Astrocyte of the cerebellum (primary cell): ENCODE results near the gene RGS16.
"Not testable (repeated sequence)": the region's sequence is repeated elsewhere in the genome, so short reads cannot be mapped to it uniquely, and the experiment has no call there.

Experiments
- DNase-seq: peaks from one replicate; pipeline ENCODE4 v3.0.0-alpha.2; 2011; ENCODE audit warnings: low read depth
- H3K4me3 ChIP-seq: 2 replicates; pipeline ENCODE4 v1.5.1; 2011; ENCODE audit warnings: mild to moderate bottlenecking, low read depth, low read length, moderate library complexity
- in situ Hi-C: cut with HindIII; loops from 2 replicates; pipeline ENCODE4 v1.10.0; 2017; ENCODE audit warnings: low sequenced_read_pairs
- TF ChIP-seq, protein P1 (sequence below): IDR thresholded peaks from 2 replicates; pipeline ENCODE4 v1.5.1; 2012; ENCODE audit warnings: low read length, low read depth, moderate library complexity, mild to moderate bottlenecking; ENCODE audit errors: missing control alignments

The RGS16 gene

DNA sequence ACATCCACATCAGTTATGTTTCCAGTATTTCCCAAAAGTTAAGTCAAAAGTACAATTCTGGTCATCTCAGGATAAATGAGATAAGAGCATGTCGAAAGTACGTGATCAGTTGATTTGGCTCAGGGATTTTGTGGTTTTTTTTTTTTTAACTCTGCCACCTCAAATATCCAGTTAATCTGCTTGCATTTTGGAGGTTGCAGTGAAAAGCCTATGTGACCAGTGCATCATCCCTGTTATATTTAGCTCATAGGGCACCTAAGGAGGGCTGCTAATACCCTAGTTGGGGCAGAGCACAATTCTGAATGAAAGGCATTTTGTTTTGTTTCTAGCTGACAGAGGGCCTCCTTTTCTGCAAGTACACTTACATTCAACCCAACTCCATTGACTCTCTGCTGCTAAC is 31.7 kb upstream of the RGS16 start:
- in situ Hi-C loops: no loop called here
- TF ChIP-seq, protein P1, sequence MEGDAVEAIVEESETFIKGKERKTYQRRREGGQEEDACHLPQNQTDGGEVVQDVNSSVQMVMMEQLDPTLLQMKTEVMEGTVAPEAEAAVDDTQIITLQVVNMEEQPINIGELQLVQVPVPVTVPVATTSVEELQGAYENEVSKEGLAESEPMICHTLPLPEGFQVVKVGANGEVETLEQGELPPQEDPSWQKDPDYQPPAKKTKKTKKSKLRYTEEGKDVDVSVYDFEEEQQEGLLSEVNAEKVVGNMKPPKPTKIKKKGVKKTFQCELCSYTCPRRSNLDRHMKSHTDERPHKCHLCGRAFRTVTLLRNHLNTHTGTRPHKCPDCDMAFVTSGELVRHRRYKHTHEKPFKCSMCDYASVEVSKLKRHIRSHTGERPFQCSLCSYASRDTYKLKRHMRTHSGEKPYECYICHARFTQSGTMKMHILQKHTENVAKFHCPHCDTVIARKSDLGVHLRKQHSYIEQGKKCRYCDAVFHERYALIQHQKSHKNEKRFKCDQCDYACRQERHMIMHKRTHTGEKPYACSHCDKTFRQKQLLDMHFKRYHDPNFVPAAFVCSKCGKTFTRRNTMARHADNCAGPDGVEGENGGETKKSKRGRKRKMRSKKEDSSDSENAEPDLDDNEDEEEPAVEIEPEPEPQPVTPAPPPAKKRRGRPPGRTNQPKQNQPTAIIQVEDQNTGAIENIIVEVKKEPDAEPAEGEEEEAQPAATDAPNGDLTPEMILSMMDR: no peak
- no peak for DNase-seq
- no peak overlapping the region for H3K4me3 ChIP-seq

DNA sequence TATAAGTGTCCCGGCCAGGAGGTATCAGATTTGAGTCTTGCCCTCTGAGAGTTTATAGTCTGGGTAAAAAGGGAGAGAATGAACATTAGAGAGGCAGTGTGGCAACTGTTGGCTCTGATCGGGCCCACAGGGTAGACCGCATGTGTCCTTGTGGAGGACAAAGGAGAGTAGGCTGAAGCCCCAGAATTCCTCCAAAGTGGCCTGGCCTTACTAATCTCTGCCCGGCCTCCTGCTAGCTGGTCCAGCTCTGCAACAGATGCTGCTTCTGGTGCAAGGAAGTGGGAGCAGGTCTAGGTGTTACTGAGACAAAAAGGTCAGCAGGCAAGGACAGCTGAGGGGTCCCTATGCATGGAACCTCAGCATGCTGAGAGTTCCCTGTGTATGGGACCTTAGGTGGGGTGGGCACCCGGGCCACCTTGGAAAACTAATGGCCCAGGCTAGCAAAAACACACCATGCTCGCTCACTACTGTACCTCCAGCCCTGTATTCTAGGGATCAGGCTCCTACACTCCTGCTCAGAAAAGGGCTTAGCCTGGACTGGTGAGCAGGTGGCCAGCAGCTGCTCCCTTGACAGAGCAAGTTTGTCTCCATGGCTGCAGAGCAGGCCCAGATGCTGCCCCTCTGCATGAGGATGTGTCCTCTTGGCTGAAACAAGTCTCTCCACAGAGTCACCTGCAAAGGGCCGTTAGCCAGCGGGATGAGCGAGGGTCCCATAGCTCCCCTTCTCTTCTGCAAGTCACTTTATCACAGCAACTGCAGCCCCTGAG is 30.3 kb upstream of the RGS16 start:
- in situ Hi-C loops: no loop called here
- no peak for DNase-seq
- TF ChIP-seq, protein P1: no peak
- no peak overlapping the region for H3K4me3 ChIP-seq

DNA sequence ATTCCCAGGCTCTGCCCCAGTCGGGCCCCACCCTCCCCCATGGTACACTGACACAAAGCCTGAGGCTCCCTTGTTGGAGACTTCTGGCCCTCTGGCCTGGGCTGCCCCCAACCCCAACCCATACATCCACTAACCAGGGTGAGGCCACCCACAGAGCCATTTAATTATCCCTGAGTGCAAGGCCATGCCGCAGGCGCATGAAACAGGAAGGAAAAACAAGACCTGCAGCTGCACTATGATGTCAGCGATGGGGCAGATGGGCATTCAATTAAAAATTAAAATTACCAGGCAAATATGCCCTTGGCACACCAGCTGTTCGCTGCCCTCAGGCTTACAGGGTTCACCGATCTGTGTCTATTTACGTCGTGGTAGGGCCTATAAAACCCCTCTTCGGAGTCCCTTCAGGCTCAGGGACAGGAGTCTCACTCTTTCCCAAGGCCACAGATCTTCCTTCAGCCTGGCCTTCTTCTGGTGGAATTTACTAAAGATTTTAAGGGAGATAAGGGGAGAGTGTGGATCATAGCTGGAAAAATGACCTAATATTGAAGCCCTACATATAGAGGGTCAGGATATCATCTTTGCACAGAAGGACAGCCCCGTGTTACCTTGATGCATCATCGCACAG is 29.6 kb upstream of the RGS16 start:
- DNase-seq: no peak
- TF ChIP-seq, protein P1: no peak

DNA sequence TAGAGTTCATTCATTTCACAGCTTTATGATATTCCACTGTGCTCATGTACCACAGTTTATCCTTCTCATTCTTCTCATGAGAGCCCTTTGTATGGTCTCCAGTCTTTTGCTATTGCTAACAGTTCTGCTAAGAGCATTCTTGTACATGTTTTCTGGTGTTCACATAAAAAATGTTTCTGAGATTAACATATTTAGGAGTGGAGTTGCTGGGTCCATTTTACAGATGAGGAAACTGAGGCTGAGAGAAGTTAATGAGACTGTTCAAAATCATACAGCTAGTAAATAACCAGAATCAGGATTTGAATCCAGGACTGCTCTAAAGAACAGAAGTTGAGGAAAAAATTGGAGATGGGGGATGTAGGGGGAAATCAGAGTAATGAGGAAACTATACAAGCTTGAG is 28.8 kb upstream of the RGS16 start:
- in situ Hi-C loops: no loop called here
- H3K4me3 ChIP-seq: no peak overlapping the region
- TF ChIP-seq, protein P1: no peak
- DNase-seq: no peak

More for the DNA sequence above, 29.6 kb upstream of the RGS16 start:
- H3K4me3 ChIP-seq: no peak overlapping the region
- in situ Hi-C loops: no loop called here

DNA sequence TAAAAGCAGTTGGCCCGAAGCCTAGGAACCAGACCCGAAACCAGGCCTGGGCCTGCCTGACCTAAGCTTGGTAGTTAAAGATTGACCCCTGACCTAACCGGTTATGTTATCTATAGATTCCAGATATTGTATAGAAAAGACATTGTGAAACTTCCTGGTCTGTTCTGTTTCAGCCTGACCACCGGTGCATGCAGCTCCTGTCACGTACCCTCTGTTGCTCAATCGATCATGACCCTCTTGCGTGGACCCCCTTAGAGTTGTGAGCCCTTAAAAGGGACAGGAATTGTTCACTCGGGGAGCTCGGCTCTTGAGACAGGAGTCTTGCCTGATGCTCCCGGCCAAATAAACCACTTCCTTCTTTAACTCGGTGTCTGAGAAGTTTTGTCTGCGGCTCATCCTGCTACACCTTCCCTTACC is 28.3 kb upstream of the RGS16 start:
- in situ Hi-C loops, DNase-seq: not testable (repeated sequence)

DNA sequence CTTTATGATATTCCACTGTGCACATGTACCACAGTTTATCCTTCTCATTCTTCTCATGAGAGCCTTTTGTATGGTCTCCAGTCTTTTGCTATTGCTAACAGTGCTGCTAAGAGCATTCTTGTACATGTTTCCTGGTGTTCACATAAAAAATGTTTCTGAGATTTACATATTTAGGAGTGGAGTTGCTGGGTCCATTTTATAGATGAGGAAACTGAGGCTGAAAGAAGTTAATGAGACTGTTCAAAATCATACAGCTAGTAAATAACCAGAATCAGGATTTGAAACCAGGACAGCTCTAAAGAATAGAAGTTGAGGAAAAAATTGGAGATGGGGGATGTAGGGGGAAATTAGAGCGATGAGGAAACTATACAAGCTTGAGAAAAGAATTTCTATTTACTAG is 27.8 kb upstream of the RGS16 start:
- DNase-seq: no peak
- no peak overlapping the region for H3K4me3 ChIP-seq
- in situ Hi-C loops: no loop called here
- TF ChIP-seq, protein P1: no peak

More for the DNA sequence above, 28.3 kb upstream of the RGS16 start:
- H3K4me3 ChIP-seq: not testable (repeated sequence)

DNA sequence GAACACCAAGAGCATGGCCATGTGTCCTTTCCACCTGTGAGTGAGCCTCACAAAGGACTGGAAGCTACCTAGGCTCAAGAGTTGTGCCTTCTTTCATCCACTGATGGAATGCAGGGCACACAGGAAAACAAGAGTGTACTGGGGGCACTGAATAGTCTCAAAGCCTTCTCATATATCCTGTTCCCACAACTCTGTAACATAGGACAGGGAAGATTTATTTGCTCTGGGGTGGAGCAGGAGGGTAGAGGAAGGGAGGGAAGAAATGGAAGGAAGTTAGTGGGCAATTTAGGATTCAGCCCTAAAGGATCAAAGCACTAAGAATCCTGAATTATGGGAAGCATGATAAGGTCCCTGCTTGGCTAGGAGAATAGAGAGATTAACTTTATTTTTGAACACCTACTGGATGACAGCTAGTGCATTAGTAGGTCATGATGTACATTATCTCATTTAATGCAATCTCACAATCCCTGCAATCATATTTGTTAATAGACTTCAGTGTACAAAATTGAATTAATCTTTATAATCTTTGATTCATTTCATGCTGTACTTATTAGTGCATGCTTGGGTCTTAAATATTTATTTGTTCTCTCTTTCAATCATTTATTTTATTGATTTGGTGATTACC is 27.0 kb upstream of the RGS16 start:
- TF ChIP-seq, protein P1: no peak
- no peak overlapping the region for H3K4me3 ChIP-seq
- DNase-seq: no peak
- in situ Hi-C loops: no loop called here
